HEK293 (cell line): ENCODE measurements around the gene MCCC2.
A peak's percentile ranks its signal among the peaks of the same experiment; 100 is the strongest.

Experiments used
- BCL11A ChIP-seq: fragments of 450-650 bp; formaldehyde crosslinking; IDR thresholded peaks from 2 replicates; pipeline ENCODE4 v1.5.1; 2016; ENCODE audit warnings: low read depth, missing biosample characterization, missing genetic modification characterization
- EGR2 ChIP-seq: fragments of 450-650 bp; formaldehyde crosslinking; IDR thresholded peaks from 2 replicates; pipeline ENCODE4 v1.5.1; 2016; ENCODE audit warnings: low read depth, missing biosample characterization, missing genetic modification characterization
- FEZF1 ChIP-seq: fragments of 450-650 bp; formaldehyde crosslinking; IDR thresholded peaks from 2 replicates; pipeline ENCODE4 v1.5.1; 2016; ENCODE audit warnings: missing biosample characterization, missing genetic modification characterization
- GLIS1 ChIP-seq: fragments of 450-650 bp; formaldehyde crosslinking; IDR thresholded peaks from 2 replicates; pipeline ENCODE4 v1.5.1; 2016; ENCODE audit warnings: missing biosample characterization, missing genetic modification characterization
- PBX3 ChIP-seq: sonication (generic); formaldehyde crosslinking; IDR thresholded peaks from 2 replicates; pipeline ENCODE4 v1.8.1; 2022; ENCODE audit warnings: mild to moderate bottlenecking, moderate library complexity, missing genetic modification reagents
- TCF7L2 ChIP-seq: IDR thresholded peaks from 2 replicates; pipeline ENCODE4 v1.6.1; 2011; ENCODE audit warnings: low read depth, mild to moderate bottlenecking, inconsistent platforms, low read length, moderate library complexity, borderline replicate concordance
- ZBTB21 ChIP-seq: fragments of 450-650 bp; formaldehyde crosslinking; IDR thresholded peaks from 2 replicates; pipeline ENCODE4 v1.5.1; 2017; ENCODE audit warnings: missing biosample characterization, missing genetic modification characterization
- ZBTB26 ChIP-seq: fragments of 450-650 bp; formaldehyde crosslinking; optimal IDR thresholded peaks from 2 replicates; pipeline ENCODE3; 2016; ENCODE audit warnings: missing biosample characterization, mild to moderate bottlenecking, missing genetic modification characterization
- ZBTB48 ChIP-seq: fragments of 450-650 bp; formaldehyde crosslinking; IDR thresholded peaks from 2 replicates; pipeline ENCODE4 v1.5.1; 2016; ENCODE audit warnings: missing biosample characterization, missing genetic modification characterization
- ZBTB6 ChIP-seq: fragments of 450-650 bp; formaldehyde crosslinking; IDR thresholded peaks from 2 replicates; pipeline ENCODE4 v1.5.1; 2017; ENCODE audit warnings: missing biosample characterization, missing genetic modification characterization
- ZNF10 ChIP-seq: fragments of 450-650 bp; formaldehyde crosslinking; IDR thresholded peaks from 2 replicates; pipeline ENCODE4 v1.5.1; 2017; ENCODE audit warnings: missing biosample characterization, missing genetic modification characterization
- ZNF132 ChIP-seq: fragments of 450-650 bp; formaldehyde crosslinking; IDR thresholded peaks from 2 replicates; pipeline ENCODE4 v1.5.1; 2017; ENCODE audit warnings: missing biosample characterization, missing genetic modification characterization, borderline replicate concordance
- ZNF138 ChIP-seq: fragments of 450-650 bp; formaldehyde crosslinking; IDR thresholded peaks from 2 replicates; pipeline ENCODE4 v1.5.1; 2016; ENCODE audit warnings: missing biosample characterization, missing genetic modification characterization, borderline replicate concordance
- ZNF148 ChIP-seq: fragments of 450-650 bp; formaldehyde crosslinking; IDR thresholded peaks from 2 replicates; pipeline ENCODE4 v1.5.0; 2017; ENCODE audit warnings: missing biosample characterization, missing genetic modification characterization, borderline replicate concordance
- ZNF175 ChIP-seq: fragments of 450-650 bp; formaldehyde crosslinking; IDR thresholded peaks from 2 replicates; pipeline ENCODE4 v1.5.1; 2016; ENCODE audit warnings: missing biosample characterization, missing genetic modification characterization
- ZNF19 ChIP-seq: fragments of 450-650 bp; formaldehyde crosslinking; IDR thresholded peaks from 2 replicates; pipeline ENCODE4; 2016; ENCODE audit warnings: missing biosample characterization, missing genetic modification characterization, low read depth
- ZNF202 ChIP-seq: fragments of 450-650 bp; formaldehyde crosslinking; IDR thresholded peaks from 2 replicates; pipeline ENCODE4 v1.5.1; 2016; ENCODE audit warnings: missing biosample characterization, missing genetic modification characterization, borderline replicate concordance
- ZNF214 ChIP-seq: fragments of 450-650 bp; formaldehyde crosslinking; IDR thresholded peaks from 2 replicates; pipeline ENCODE4 v1.5.1; 2017; ENCODE audit warnings: missing biosample characterization, mild to moderate bottlenecking, missing genetic modification characterization, borderline replicate concordance
- ZNF292 ChIP-seq: fragments of 450-650 bp; formaldehyde crosslinking; IDR thresholded peaks from 2 replicates; pipeline ENCODE4 v1.5.1; 2016; ENCODE audit warnings: low read depth, missing biosample characterization, missing genetic modification characterization, borderline replicate concordance
- ZNF324 ChIP-seq: fragments of 450-650 bp; formaldehyde crosslinking; IDR thresholded peaks from 2 replicates; pipeline ENCODE4 v1.5.1; 2016; ENCODE audit warnings: missing biosample characterization, missing genetic modification characterization
- ZNF354C ChIP-seq: fragments of 450-650 bp; formaldehyde crosslinking; IDR thresholded peaks from 2 replicates; pipeline ENCODE4 v1.5.1; 2016; ENCODE audit warnings: missing biosample characterization, missing genetic modification characterization, low read depth, borderline replicate concordance
- ZNF366 ChIP-seq: fragments of 450-650 bp; formaldehyde crosslinking; conservative IDR thresholded peaks from 2 replicates; pipeline ENCODE4 v1.5.1; 2016; ENCODE audit warnings: missing biosample characterization, missing genetic modification characterization
- ZNF404 ChIP-seq: fragments of 450-650 bp; formaldehyde crosslinking; IDR thresholded peaks from 2 replicates; pipeline ENCODE4 v1.5.1; 2017; ENCODE audit warnings: missing biosample characterization, missing genetic modification characterization
- ZNF423 ChIP-seq: fragments of 450-650 bp; formaldehyde crosslinking; IDR thresholded peaks from 2 replicates; pipeline ENCODE4 v1.5.1; 2016; ENCODE audit warnings: missing biosample characterization, missing genetic modification characterization
- ZNF449 ChIP-seq: fragments of 450-650 bp; formaldehyde crosslinking; IDR thresholded peaks from 2 replicates; pipeline ENCODE4 v1.5.1; 2017; ENCODE audit warnings: missing biosample characterization, mild to moderate bottlenecking, missing genetic modification characterization, moderate library complexity
- ZNF48 ChIP-seq: fragments of 450-650 bp; formaldehyde crosslinking; IDR thresholded peaks from 2 replicates; pipeline ENCODE4 v1.5.1; 2016; ENCODE audit warnings: missing biosample characterization, missing genetic modification characterization
- ZNF488 ChIP-seq: fragments of 450-650 bp; formaldehyde crosslinking; IDR thresholded peaks from 2 replicates; pipeline ENCODE4 v1.5.1; 2016; ENCODE audit warnings: missing biosample characterization, missing genetic modification characterization
- ZNF596 ChIP-seq: fragments of 450-650 bp; IDR thresholded peaks from 2 replicates; pipeline ENCODE4 v1.5.0; 2018; ENCODE audit warnings: missing biosample characterization, mild to moderate bottlenecking, missing genetic modification characterization, moderate library complexity
- ZNF624 ChIP-seq: fragments of 450-650 bp; formaldehyde crosslinking; IDR thresholded peaks from 2 replicates; pipeline ENCODE4 v1.5.1; 2017; ENCODE audit warnings: missing biosample characterization, missing genetic modification characterization
- ZNF768 ChIP-seq: fragments of 450-650 bp; formaldehyde crosslinking; IDR thresholded peaks from 2 replicates; pipeline ENCODE4 v1.5.1; 2018; ENCODE audit warnings: missing biosample characterization, mild to moderate bottlenecking, missing genetic modification characterization
- ZNF777 ChIP-seq: fragments of 450-650 bp; formaldehyde crosslinking; IDR thresholded peaks from 2 replicates; pipeline ENCODE4 v1.5.1; 2017; ENCODE audit warnings: missing biosample characterization, missing genetic modification characterization, borderline replicate concordance
- ZNF785 ChIP-seq: fragments of 450-650 bp; formaldehyde crosslinking; IDR thresholded peaks from 2 replicates; pipeline ENCODE4 v1.5.1; 2016; ENCODE audit warnings: missing biosample characterization, missing genetic modification characterization
- ZNF837 ChIP-seq: fragments of 450-650 bp; formaldehyde crosslinking; IDR thresholded peaks from 2 replicates; pipeline ENCODE4 v1.5.1; 2016; ENCODE audit warnings: missing biosample characterization, missing genetic modification characterization

The MCCC2 gene

GRCh38 chr5:71601222-71602026 lies 14.3 kb downstream of the MCCC2 start (continued):
- TF ChIP-seq ZNF214 (tag by site-specific recombination) (no peak), ZNF10 (tag by site-specific recombination) (peak; percentile 73), ZNF354C (tag by site-specific recombination) (no peak), ZNF785 (tag by site-specific recombination) (no peak), EGR2 (tag by site-specific recombination) (no peak), ZNF837 (tag by site-specific recombination) (no peak), ZNF324 (no peak), ZNF488 (no peak), ZNF132 (tag by site-specific recombination) (no peak), ZBTB21 (no peak), ZNF624 (tag by site-specific recombination) (no peak), ZNF366 (peak; percentile 87), ZNF449 (tag by site-specific recombination) (peak; percentile 93), ZNF777 (tag by site-specific recombination) (no peak), ZNF768 (no peak), ZBTB26 (tag by site-specific recombination) (no peak), BCL11A (tag by site-specific recombination) (peak; percentile 92; the same call in 1 of the 2 replicates), ZNF138 (tag by site-specific recombination) (no peak), ZNF48 (tag by site-specific recombination) (no peak), GLIS1 (tag by site-specific recombination) (peak; percentile 87), ZNF202 (no peak), ZNF175 (no peak), PBX3 (no peak), ZNF148 (tag by site-specific recombination) (no peak), FEZF1 (tag by site-specific recombination) (peak; percentile 81), ZNF423 (tag by site-specific recombination) (no peak), ZBTB6 (tag by site-specific recombination) (no peak), TCF7L2 (no peak), ZNF292 (tag by site-specific recombination) (no peak), ZNF596 (tag by site-specific recombination) (no peak), ZBTB48 (tag by site-specific recombination) (no peak), ZNF19 (tag by site-specific recombination) (no peak), ZNF404 (tag by site-specific recombination) (no peak)
